A549 (cell line): Measurements from ENCODE around the gene GPR183. TPM values are rescaled to one million over a fixed set of nuclear protein-coding genes. Genes with fewer than 3 reads are reported as not detected.

ENCODE experiments used
- ATAC-seq, 2 experiments: fragments of 200-7000 bp in 1 of 2; fragments of >200 bp in 1 of 2; cut with Nextera tagmentation in 1 of 2; cut with Tn5 transposase in 1 of 2; 3 replicates each; pipeline versions ENCODE4 v1.8.0 to v1.9.1; 2018 to 2020; ENCODE audit warnings: mild to moderate bottlenecking in 1 of 2, moderate library complexity in 1 of 2
- CTCF ChIA-PET: fragments of 300-600 bp; sonication (Branson Sonifier 250); formaldehyde crosslinking; extraction: SDS; loops from one replicate; lab custom pipeline; 2021; ENCODE audit warnings: antibody characterized with exemption, inconsistent platforms; lab: Yijun Ruan, JAX
- POLR2A ChIA-PET: fragments of 350-600 bp; formaldehyde crosslinking; extraction: SDS; loops from one replicate; lab custom pipeline; 2021; ENCODE audit warnings: antibody characterized with exemption, inconsistent platforms; lab: Yijun Ruan, JAX
- DNase-seq, 2 experiments: peaks; one replicate each; pipeline versions ENCODE4 v3.0.0 to v3.0.0-alpha.2; 2011 to 2016; ENCODE audit warnings: low read depth in 1 of 2, low spot score in 1 of 2
- FAIRE-seq: peaks from 2 replicates; lab custom pipeline; 2011; peaks lifted over from hg19 to GRCh38; lab: Jason Lieb, UNC
- H3K27ac ChIP-seq, 2 experiments: fragments of >200 bp; sonication (Bioruptor Twin); formaldehyde crosslinking; 3 replicates each; pipeline ENCODE4 v1.5.1; 2016 to 2017
- H3K4me1 ChIP-seq: fragments of >200 bp; sonication (Bioruptor Twin); formaldehyde crosslinking; 3 replicates; pipeline ENCODE4 v1.6.1; 2016
- H3K4me2 ChIP-seq: fragments of >200 bp; sonication (Bioruptor Twin); formaldehyde crosslinking; 3 replicates; pipeline ENCODE4 v1.6.1; 2016
- H3K4me3 ChIP-seq: fragments of >200 bp; sonication (Bioruptor Twin); formaldehyde crosslinking; 3 replicates; pipeline ENCODE4 v1.5.1; 2016
- H3K9me3 ChIP-seq: fragments of >200 bp; sonication (Bioruptor Twin); formaldehyde crosslinking; 3 replicates; pipeline ENCODE4 v1.6.1; 2016
- BHLHE40 ChIP-seq: IDR thresholded peaks from 2 replicates; pipeline ENCODE4 v1.6.1; 2012; ENCODE audit warnings: low read depth, low read length, inconsistent platforms
- CBX2 ChIP-seq: fragments of 200-600 bp; sonication (generic); IDR thresholded peaks from 2 replicates; pipeline ENCODE4 v1.6.1; 2016; ENCODE audit warnings: low read depth, mild to moderate bottlenecking, borderline replicate concordance
- EHMT2 ChIP-seq: fragments of 200-600 bp; sonication (generic); IDR thresholded peaks from 2 replicates; pipeline ENCODE4 v1.6.1; 2016; ENCODE audit warnings: antibody characterized with exemption, low read depth, mild to moderate bottlenecking, moderate library complexity
- EP300 ChIP-seq, 2 experiments: fragments of >200 bp; sonication (Bioruptor Twin); formaldehyde crosslinking; IDR thresholded peaks; 2 replicates in 1 of 2; 3 replicates in 1 of 2; pipeline ENCODE4 v1.6.1; 2016 to 2017
- GATA3 ChIP-seq: IDR thresholded peaks from 2 replicates; pipeline ENCODE4 v1.6.1; 2012; ENCODE audit warnings: borderline replicate concordance
- HDAC2 ChIP-seq: fragments of 200-600 bp; sonication (generic); IDR thresholded peaks from 2 replicates; pipeline ENCODE4 v1.6.1; 2016
- HEYL ChIP-seq: fragments of 250-450 bp; sonication (Bioruptor Pico); IDR thresholded peaks from 2 replicates; pipeline ENCODE4 v1.8.0; 2021; ENCODE audit warnings: mild to moderate bottlenecking, moderate library complexity
- HOXA7 ChIP-seq: fragments of 250-450 bp; sonication (Bioruptor Pico); IDR thresholded peaks from 2 replicates; pipeline ENCODE4 v1.5.0; 2020; ENCODE audit warnings: mild to moderate bottlenecking, moderate library complexity
- HOXB5 ChIP-seq: fragments of 250-450 bp; sonication (Bioruptor Pico); IDR thresholded peaks from 2 replicates; pipeline ENCODE4 v1.5.0; 2020; ENCODE audit warnings: mild to moderate bottlenecking, moderate library complexity
- JUN ChIP-seq, 2 experiments: fragments of >200 bp; sonication (Bioruptor Twin); formaldehyde crosslinking; IDR thresholded peaks; 2 replicates in 1 of 2; 3 replicates in 1 of 2; pipeline ENCODE4 v1.6.1; 2016 to 2017
- KDM1A ChIP-seq: fragments of 200-600 bp; sonication (generic); IDR thresholded peaks from 2 replicates; pipeline ENCODE4 v1.6.1; 2016; ENCODE audit warnings: low read depth, mild to moderate bottlenecking
- NFE2L2 ChIP-seq: fragments of 150-350 bp; conservative IDR thresholded peaks from 2 replicates; pipeline ENCODE4 v1.6.1; 2014; ENCODE audit warnings: low read length
- NPAS2 ChIP-seq: fragments of 250-450 bp; sonication (Bioruptor Pico); IDR thresholded peaks from 2 replicates; pipeline ENCODE4 v1.8.0; 2022; ENCODE audit warnings: mild to moderate bottlenecking, moderate library complexity, borderline replicate concordance
- PHF8 ChIP-seq: fragments of 200-600 bp; sonication (generic); IDR thresholded peaks from 2 replicates; pipeline ENCODE4 v1.6.1; 2016; ENCODE audit warnings: low read depth, mild to moderate bottlenecking, antibody characterized with exemption, moderate library complexity, borderline replicate concordance
- POLR2A ChIP-seq: IDR thresholded peaks from 2 replicates; pipeline ENCODE4 v1.6.1; 2012; ENCODE audit warnings: mild to moderate bottlenecking, low read length
- POLR2AphosphoS2 ChIP-seq: conservative IDR thresholded peaks from 2 replicates; pipeline ENCODE4 v1.6.1; 2012; ENCODE audit warnings: low read length, improper control_type of control experiment, inconsistent platforms
- RAD21 ChIP-seq, 2 experiments: fragments of >200 bp in 1 of 2; sonication (Bioruptor Twin) in 1 of 2; formaldehyde crosslinking in 1 of 2; IDR thresholded peaks in 1 of 2; conservative IDR thresholded peaks in 1 of 2; 2 replicates in 1 of 2; 3 replicates in 1 of 2; pipeline ENCODE4 v1.6.1; 2012 to 2018; ENCODE audit warnings: inconsistent platforms in 1 of 2
- RCOR1 ChIP-seq: fragments of 150-350 bp; IDR thresholded peaks from 2 replicates; pipeline ENCODE4 v1.6.1; 2014; ENCODE audit warnings: antibody characterized with exemption, low read length, low read depth
- SMC3 ChIP-seq: fragments of >200 bp; sonication (Bioruptor Twin); formaldehyde crosslinking; IDR thresholded peaks from 3 replicates; pipeline ENCODE4 v1.6.1; 2018; ENCODE audit warnings: inconsistent platforms
- SREBF2 ChIP-seq: fragments of 450-650 bp; IDR thresholded peaks from 2 replicates; pipeline ENCODE4 v1.6.1; 2014; ENCODE audit warnings: mild to moderate bottlenecking, moderate library complexity
- TFCP2L1 ChIP-seq: fragments of 250-450 bp; sonication (Bioruptor Pico); IDR thresholded peaks from 2 replicates; pipeline ENCODE4 v1.5.0; 2021; ENCODE audit warnings: mild to moderate bottlenecking
- TP53 ChIP-seq: fragments of 250-450 bp; sonication (Bioruptor Pico); IDR thresholded peaks from 2 replicates; pipeline ENCODE4 v1.5.0; 2021; ENCODE audit warnings: mild to moderate bottlenecking, moderate library complexity
- ZNF302 ChIP-seq: fragments of 250-450 bp; sonication (Bioruptor Pico); IDR thresholded peaks from 2 replicates; pipeline ENCODE4 v1.9.0; 2021; ENCODE audit warnings: inconsistent platforms, mild to moderate bottlenecking, moderate library complexity
- WGBS: methylation state at CpG from one replicate; pipeline ENCODE4 v1.1.6; 2017; ENCODE audit errors: missing lambda C conversion rate; 5-methylcytosine and 5-hydroxymethylcytosine counted together
- polyA plus RNA-seq, 4 experiments: library from polyadenylated mRNA; depleted of rRNA in 3 of 4; stranded (reverse); fragments of >200 nt; fragmentation: RNase III in 1 of 4; extraction: RNeasy Plus Mini Kit Qiagen cat#74134 plus additional on column Dnase treatment in 1 of 4; gene quantifications; 2 replicates in 3 of 4; 3 replicates in 1 of 4; pipeline ENCODE4 v1.2.3, GENCODE V29; 2011 to 2017
- TF ChIP-seq, protein P1 (sequence below): fragments of 250-450 bp; sonication (Bioruptor Pico); IDR thresholded peaks from 2 replicates; pipeline ENCODE4 v1.5.0; 2021; ENCODE audit warnings: mild to moderate bottlenecking, moderate library complexity, borderline replicate concordance
- TF ChIP-seq, protein P2 (sequence below): fragments of >200 bp; sonication (Bioruptor Twin); formaldehyde crosslinking; IDR thresholded peaks from 3 replicates; pipeline ENCODE4 v1.5.1; 2016
- TF ChIP-seq, protein P3 (sequence below): fragments of 150-350 bp; IDR thresholded peaks from 2 replicates; pipeline ENCODE4 v1.6.1; 2014; ENCODE audit warnings: low read depth, mild to moderate bottlenecking, low read length
- TF ChIP-seq, protein P4 (sequence below): fragments of >200 bp; sonication (Bioruptor Twin); formaldehyde crosslinking; IDR thresholded peaks from 3 replicates; pipeline ENCODE4 v1.6.1; 2016

Gene GPR183
- polyA plus RNA-seq, 2 of the 4 experiments (the other 2 are of a cell fraction): not detected

DNA sequence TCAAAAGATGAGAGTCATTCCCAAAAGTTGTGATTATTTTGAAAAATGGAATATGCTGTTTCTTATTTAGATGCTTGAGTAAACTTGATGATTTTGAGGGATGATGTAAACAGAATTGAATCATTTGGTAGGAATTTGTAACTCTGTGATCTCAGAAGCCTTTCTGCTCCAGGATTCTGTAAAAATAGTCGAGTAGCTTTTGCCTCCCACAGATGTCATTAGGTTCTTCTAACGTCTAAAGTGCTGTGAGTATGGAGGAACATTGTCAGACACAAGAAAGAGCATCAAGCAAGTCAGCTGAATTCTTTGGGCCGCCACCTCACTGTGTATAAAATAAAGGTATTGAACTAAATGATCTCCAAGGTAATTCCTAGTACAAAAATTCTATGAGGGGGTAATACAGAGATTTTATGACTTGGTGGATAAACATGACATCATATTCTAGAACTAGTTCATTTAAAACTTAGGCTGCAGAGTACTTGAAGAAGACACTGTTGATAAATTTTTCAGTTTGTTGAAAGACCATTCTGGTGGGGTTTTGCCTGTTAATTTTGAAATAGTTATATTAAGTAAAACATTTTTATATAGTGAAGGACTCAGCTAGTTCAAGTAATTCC, 1.4 kb upstream of the GPR183 start:
- H3K9me3 ChIP-seq: no peaks in the 10 kb centered on the region
- no peak overlapping the region for H3K27ac ChIP-seq
- H3K4me1 ChIP-seq: peaks cover 37% of the 10 kb centered on the region
- DNase-seq: no peak
- peak overlapping the region; percentile 24; the same call in 1 of the 3 replicates for H3K4me2 ChIP-seq
- no peak for TF ChIP-seq HOXA7 (CRISPR knock-in tag)
- no peak for TF ChIP-seq SMC3
- TF ChIP-seq, protein P1, sequence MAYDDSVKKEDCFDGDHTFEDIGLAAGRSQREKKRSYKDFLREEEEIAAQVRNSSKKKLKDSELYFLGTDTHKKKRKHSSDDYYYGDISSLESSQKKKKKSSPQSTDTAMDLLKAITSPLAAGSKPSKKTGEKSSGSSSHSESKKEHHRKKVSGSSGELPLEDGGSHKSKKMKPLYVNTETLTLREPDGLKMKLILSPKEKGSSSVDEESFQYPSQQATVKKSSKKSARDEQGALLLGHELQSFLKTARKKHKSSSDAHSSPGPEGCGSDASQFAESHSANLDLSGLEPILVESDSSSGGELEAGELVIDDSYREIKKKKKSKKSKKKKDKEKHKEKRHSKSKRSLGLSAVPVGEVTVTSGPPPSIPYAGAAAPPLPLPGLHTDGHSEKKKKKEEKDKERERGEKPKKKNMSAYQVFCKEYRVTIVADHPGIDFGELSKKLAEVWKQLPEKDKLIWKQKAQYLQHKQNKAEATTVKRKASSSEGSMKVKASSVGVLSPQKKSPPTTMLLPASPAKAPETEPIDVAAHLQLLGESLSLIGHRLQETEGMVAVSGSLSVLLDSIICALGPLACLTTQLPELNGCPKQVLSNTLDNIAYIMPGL: no peak
- TF ChIP-seq, protein P2, sequence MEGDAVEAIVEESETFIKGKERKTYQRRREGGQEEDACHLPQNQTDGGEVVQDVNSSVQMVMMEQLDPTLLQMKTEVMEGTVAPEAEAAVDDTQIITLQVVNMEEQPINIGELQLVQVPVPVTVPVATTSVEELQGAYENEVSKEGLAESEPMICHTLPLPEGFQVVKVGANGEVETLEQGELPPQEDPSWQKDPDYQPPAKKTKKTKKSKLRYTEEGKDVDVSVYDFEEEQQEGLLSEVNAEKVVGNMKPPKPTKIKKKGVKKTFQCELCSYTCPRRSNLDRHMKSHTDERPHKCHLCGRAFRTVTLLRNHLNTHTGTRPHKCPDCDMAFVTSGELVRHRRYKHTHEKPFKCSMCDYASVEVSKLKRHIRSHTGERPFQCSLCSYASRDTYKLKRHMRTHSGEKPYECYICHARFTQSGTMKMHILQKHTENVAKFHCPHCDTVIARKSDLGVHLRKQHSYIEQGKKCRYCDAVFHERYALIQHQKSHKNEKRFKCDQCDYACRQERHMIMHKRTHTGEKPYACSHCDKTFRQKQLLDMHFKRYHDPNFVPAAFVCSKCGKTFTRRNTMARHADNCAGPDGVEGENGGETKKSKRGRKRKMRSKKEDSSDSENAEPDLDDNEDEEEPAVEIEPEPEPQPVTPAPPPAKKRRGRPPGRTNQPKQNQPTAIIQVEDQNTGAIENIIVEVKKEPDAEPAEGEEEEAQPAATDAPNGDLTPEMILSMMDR: no peak
- TF ChIP-seq CBX2: no peak
- no peak for TF ChIP-seq HDAC2
- TF ChIP-seq EP300 (IDR thresholded peaks at IDR 0.05): no peak
- CTCF ChIA-PET: interaction anchor here (1.0 kb wide), 1 partner anchor 16 kb away, joined by 3 read pairs; no protein-coding TSS in a partner anchor
- FAIRE-seq: no peak
- POLR2A ChIA-PET: no interaction called here
- ATAC-seq: no peak
- no peak overlapping the region for H3K4me3 ChIP-seq
- WGBS: 51% methylated on average over 3 of the region's 3 CpGs

DNA sequence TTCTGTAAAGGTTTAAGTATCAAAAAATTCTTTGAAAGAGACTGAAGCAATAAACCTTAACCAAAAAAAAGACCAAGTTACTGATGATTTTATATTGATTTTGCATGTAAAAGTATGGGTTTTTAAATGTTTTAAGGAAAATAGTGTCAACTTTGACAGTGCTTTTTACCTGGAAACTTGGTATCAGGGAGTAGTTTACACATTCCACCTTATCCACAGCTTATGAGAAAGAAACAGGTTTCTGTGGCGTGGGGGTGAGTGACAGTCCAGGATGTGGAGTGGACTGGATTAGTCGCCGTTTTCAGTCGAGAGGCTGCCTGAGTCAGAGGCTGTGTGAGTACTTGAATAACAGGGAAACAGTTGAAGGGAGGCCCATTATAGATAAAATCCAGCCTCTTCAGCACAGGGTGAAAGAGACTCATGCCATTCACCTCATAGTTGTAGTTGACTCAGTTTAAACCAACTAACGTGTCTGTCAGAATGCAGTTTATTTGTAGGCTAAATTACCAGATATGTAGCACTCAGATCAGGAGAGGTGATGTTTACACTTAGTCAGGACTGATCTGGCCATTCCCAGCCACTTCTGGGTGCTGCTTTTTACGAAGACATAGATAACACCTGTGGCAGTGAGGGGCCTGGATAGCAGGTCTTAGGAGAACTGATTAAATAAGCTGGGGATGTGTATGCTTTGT, 595 bp upstream of the GPR183 start:
- peaks cover 37% of the 10 kb centered on the region for H3K4me1 ChIP-seq
- TF ChIP-seq SREBF2: no peak
- TF ChIP-seq TFCP2L1 (CRISPR knock-in tag): no peak
- no peak for TF ChIP-seq EHMT2
- TF ChIP-seq HEYL: no peak
- no peak for FAIRE-seq
- no peak overlapping the region for H3K4me3 ChIP-seq
- POLR2A ChIA-PET: no interaction called here
- peak; percentile 34 to 70; a peak in 5 of 6 replicates for ATAC-seq
- DNase-seq: peak in 1 of 2 experiments; percentile 10
- no peak overlapping the region for H3K27ac ChIP-seq
- CTCF ChIA-PET: interaction anchor here (1.0 kb wide), 1 partner anchor 17 kb away, joined by 3 read pairs; no protein-coding TSS in a partner anchor
- 39% methylated on average over 6 of the region's 6 CpGs for WGBS
- H3K9me3 ChIP-seq: no peaks in the 10 kb centered on the region
- H3K4me2 ChIP-seq: peak overlapping the region; percentile 24

DNA sequence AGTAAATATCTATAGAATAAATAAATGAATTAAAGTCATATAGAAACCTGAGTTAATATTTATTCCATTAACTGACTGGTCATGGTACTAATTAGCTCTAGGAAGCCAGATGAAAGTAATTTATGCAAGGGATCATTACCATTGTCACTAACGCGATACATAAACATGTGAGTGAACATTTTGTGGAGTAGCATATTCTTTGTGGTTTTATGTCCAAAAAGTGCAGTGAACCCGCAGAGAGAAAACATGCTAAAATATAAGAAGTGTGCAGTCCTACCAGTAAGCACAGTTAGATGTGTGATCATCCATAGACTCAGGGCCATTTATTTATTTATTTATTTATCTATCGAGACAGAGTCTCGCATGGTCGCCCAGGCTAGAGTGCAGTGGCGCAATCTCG, 1.6 kb downstream of the GPR183 start:
- FAIRE-seq: no peak
- ChIA-PET CTCF (interaction anchor here (0.9 kb wide), 1 partner anchor 9 kb away, joined by 3 read pairs; no protein-coding TSS in a partner anchor), POLR2A (no interaction called here)
- Histone ChIP-seq H3K4me2 (no peak overlapping the region), H3K4me3 (no peak overlapping the region), H3K9me3 (no peaks in the 10 kb centered on the region), H3K4me1 (peaks cover 34% of the 10 kb centered on the region), H3K27ac (no peak overlapping the region)
- no peak for ATAC-seq
- TF ChIP-seq GATA3: no peak
- TF ChIP-seq SREBF2: no peak
- no peak for TF ChIP-seq ZNF302 (CRISPR knock-in tag)
- TF ChIP-seq NPAS2: no peak
- TF ChIP-seq, protein P3, sequence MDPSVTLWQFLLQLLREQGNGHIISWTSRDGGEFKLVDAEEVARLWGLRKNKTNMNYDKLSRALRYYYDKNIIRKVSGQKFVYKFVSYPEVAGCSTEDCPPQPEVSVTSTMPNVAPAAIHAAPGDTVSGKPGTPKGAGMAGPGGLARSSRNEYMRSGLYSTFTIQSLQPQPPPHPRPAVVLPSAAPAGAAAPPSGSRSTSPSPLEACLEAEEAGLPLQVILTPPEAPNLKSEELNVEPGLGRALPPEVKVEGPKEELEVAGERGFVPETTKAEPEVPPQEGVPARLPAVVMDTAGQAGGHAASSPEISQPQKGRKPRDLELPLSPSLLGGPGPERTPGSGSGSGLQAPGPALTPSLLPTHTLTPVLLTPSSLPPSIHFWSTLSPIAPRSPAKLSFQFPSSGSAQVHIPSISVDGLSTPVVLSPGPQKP: no peak
- no peak for TF ChIP-seq HOXB5
- no peak for TF ChIP-seq NFE2L2
- no peak for TF ChIP-seq RAD21 (conservative IDR thresholded peaks at IDR 0.05 in 1 of 2, IDR thresholded peaks at IDR 0.05 in 1 of 2)
- no peak for TF ChIP-seq PHF8
- TF ChIP-seq TP53 (CRISPR knock-in tag): no peak
- no peak for TF ChIP-seq JUN (IDR thresholded peaks at IDR 0.05)
- no peak for TF ChIP-seq BHLHE40
- no peak for TF ChIP-seq RCOR1
- no peak for TF ChIP-seq POLR2AphosphoS2
- TF ChIP-seq POLR2A: no peak
- TF ChIP-seq, protein P4, sequence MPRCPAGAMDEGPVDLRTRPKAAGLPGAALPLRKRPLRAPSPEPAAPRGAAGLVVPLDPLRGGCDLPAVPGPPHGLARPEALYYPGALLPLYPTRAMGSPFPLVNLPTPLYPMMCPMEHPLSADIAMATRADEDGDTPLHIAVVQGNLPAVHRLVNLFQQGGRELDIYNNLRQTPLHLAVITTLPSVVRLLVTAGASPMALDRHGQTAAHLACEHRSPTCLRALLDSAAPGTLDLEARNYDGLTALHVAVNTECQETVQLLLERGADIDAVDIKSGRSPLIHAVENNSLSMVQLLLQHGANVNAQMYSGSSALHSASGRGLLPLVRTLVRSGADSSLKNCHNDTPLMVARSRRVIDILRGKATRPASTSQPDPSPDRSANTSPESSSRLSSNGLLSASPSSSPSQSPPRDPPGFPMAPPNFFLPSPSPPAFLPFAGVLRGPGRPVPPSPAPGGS: no peak
- TF ChIP-seq SMC3: no peak
- TF ChIP-seq KDM1A: no peak
- no peak for DNase-seq
- WGBS: 97% methylated on average over 8 of the region's 8 CpGs
